Mesendoderm (in vitro differentiated cells): ENCODE data around the gene USP49.

Experiments
- DNase-seq: peaks from one replicate; pipeline ENCODE4 v3.0.0; 2013
- H2AK5ac ChIP-seq: 2 replicates; pipeline ENCODE4 v1.6.1; 2013; ENCODE audit warnings: low read length, inconsistent platforms
- H2BK120ac ChIP-seq: 2 replicates; pipeline ENCODE4 v1.6.1; 2013; ENCODE audit warnings: low read depth, mild to moderate bottlenecking, low read length, moderate library complexity, mixed read lengths
- H2BK15ac ChIP-seq: replicated peaks from 2 replicates; pipeline ENCODE4 v1.6.1; 2013; ENCODE audit warnings: low read depth, mild to moderate bottlenecking, moderate library complexity
- H2BK5ac ChIP-seq: 2 replicates; pipeline ENCODE4 v1.6.1; 2013; ENCODE audit warnings: low read length, inconsistent platforms
- H3K18ac ChIP-seq: 2 replicates; pipeline ENCODE4 v1.6.1; 2013; ENCODE audit warnings: mild to moderate bottlenecking, low read length, mixed read lengths
- H3K23ac ChIP-seq: one replicate; pipeline ENCODE4 v1.6.1; 2013; ENCODE audit warnings: low read length
- H3K27ac ChIP-seq: 2 replicates; pipeline ENCODE4 v1.5.1; 2013; ENCODE audit warnings: low read depth, mild to moderate bottlenecking, inconsistent platforms, low read length, moderate library complexity
- H3K27me3 ChIP-seq: 2 replicates; pipeline ENCODE4 v1.6.1; 2013; ENCODE audit warnings: low read length, control low read depth, mild to moderate bottlenecking, inconsistent platforms; ENCODE audit not compliant: insufficient read depth, poor library complexity
- H3K36me3 ChIP-seq: 2 replicates; pipeline ENCODE4 v1.6.1; 2013; ENCODE audit warnings: low read length, inconsistent platforms; ENCODE audit not compliant: control insufficient read depth, insufficient read depth
- H3K4ac ChIP-seq: one replicate; pipeline ENCODE4 v1.6.1; 2013; ENCODE audit warnings: low read depth, mild to moderate bottlenecking, low read length, moderate library complexity
- H3K4me1 ChIP-seq: 2 replicates; pipeline ENCODE4 v1.6.1; 2013; ENCODE audit warnings: low read depth, low read length, inconsistent platforms; ENCODE audit not compliant: control insufficient read depth
- H3K4me2 ChIP-seq: 2 replicates; pipeline ENCODE4 v1.6.1; 2013; ENCODE audit warnings: low read length
- H3K4me3 ChIP-seq: 2 replicates; pipeline ENCODE4 v1.5.1; 2013; ENCODE audit warnings: mild to moderate bottlenecking, low read length
- H3K56ac ChIP-seq: one replicate; pipeline ENCODE4 v1.6.1; 2013; ENCODE audit warnings: low read length
- H3K79me1 ChIP-seq: 2 replicates; pipeline ENCODE4 v1.6.1; 2013; ENCODE audit warnings: low read length, inconsistent platforms
- H3K79me2 ChIP-seq: 2 replicates; pipeline ENCODE4 v1.6.1; 2013; ENCODE audit warnings: mild to moderate bottlenecking, low read length; ENCODE audit not compliant: control insufficient read depth, insufficient read depth
- H3K9ac ChIP-seq: 2 replicates; pipeline ENCODE4 v1.6.1; 2013; ENCODE audit warnings: low read length, inconsistent platforms
- H4K5ac ChIP-seq: one replicate; pipeline ENCODE4 v1.6.1; 2013; ENCODE audit warnings: low read length
- H4K8ac ChIP-seq: one replicate; pipeline ENCODE4 v1.6.1; 2013; ENCODE audit warnings: low read depth, mild to moderate bottlenecking, control low read depth, low read length, moderate library complexity
- WGBS: extraction: QIAGEN DNeasy Blood & Tissue Kit; methylation state at CpG from one replicate; pipeline ENCODE4 v1.1.7; 2013; ENCODE audit warnings: low lambda C conversion rate, missing lambda C conversion rate; ENCODE audit not compliant: insufficient coverage; ENCODE audit errors: extremely low coverage; 5-methylcytosine and 5-hydroxymethylcytosine counted together

Gene USP49

DNA sequence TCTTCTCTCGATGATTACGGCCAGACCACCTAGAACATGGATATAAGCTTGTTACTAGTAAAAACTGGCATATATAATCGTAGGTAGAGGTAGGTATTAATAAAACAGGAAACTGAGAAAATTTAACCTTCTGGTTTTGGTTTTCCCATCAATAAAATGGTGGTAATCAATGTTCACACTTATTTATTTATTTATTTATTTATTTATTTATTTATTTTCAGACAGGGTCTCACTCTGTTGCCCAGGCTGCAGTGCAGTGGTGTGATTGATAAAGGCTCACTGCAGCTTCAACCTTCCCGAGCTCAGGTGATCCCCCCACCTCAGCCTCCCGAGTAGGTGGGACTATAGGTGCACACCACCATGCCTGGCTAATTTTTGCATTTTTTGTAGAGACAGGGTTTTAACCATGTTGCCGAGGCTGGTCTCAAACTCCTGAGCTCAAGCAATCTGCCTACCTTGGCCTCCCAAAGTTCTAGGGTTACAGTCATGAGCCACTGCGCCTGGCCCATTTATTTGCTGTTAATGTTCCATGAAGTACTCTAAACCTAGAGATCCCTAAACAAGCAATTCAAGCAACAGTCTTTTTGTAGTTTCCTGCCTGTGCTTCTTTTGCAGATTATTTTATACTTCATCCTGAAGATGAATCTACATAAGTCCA, 96.1 kb downstream of the USP49 start:
- no peaks in the 10 kb centered on the region for H3K79me1 ChIP-seq
- H3K4me2 ChIP-seq, result no peak overlapping the region
- H3K79me2 ChIP-seq, result no peaks in the 10 kb centered on the region
- H3K27ac ChIP-seq, result no peak overlapping the region
- H2BK15ac ChIP-seq, result no peak overlapping the region
- no peak overlapping the region for H4K5ac ChIP-seq
- no peak overlapping the region for H3K4ac ChIP-seq
- no peak for DNase-seq
- no peak overlapping the region for H2BK5ac ChIP-seq
- H2BK120ac ChIP-seq, result no peak overlapping the region
- H3K36me3 ChIP-seq, result no peaks in the 10 kb centered on the region
- no peak overlapping the region for H4K8ac ChIP-seq
- WGBS, result no CpG with 5 or more reads among the region's 7 CpGs
- no peak overlapping the region for H3K23ac ChIP-seq
- H3K27me3 ChIP-seq, result no peaks in the 10 kb centered on the region
- H3K4me3 ChIP-seq, result no peak overlapping the region
- no peak overlapping the region for H2AK5ac ChIP-seq
- no peaks in the 10 kb centered on the region for H3K4me1 ChIP-seq
- H3K9ac ChIP-seq, result no peak overlapping the region
- no peak overlapping the region for H3K18ac ChIP-seq
- no peak overlapping the region for H3K56ac ChIP-seq

DNA sequence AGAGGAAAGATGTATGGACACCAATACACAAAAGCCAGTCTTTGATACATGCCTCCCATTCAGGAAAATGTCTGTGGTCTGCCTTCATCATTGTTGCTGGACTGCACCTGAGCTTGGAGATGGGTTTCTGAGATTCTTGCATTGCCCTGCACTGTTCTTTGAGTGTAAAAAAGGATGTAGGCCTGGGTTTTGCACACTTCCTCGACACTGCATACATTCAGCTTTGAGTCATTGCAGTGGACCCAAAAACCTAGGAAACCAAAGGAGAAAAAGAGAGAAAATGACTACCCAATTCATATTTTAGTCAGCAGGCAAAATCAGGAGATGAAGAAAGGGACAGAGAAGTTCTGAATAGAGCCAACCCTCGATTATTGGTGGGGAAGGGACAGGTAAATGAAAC, 98.7 kb downstream of the USP49 start:
- Histone ChIP-seq H3K18ac (no peak overlapping the region), H2BK5ac (no peak overlapping the region), H3K4me2 (no peak overlapping the region), H3K4me3 (no peak overlapping the region), H3K79me2 (no peaks in the 10 kb centered on the region), H3K79me1 (no peaks in the 10 kb centered on the region), H2AK5ac (no peak overlapping the region), H3K27me3 (no peaks in the 10 kb centered on the region), H3K36me3 (no peaks in the 10 kb centered on the region), H3K9ac (no peak overlapping the region), H3K56ac (no peak overlapping the region), H3K4me1 (no peaks in the 10 kb centered on the region), H2BK120ac (no peak overlapping the region), H4K8ac (no peak overlapping the region), H3K23ac (no peak overlapping the region), H2BK15ac (no peak overlapping the region), H4K5ac (no peak overlapping the region), H3K27ac (no peak overlapping the region), H3K4ac (no peak overlapping the region)
- DNase-seq, result no peak
- no CpG with 5 or more reads among the region's 2 CpGs for WGBS

DNA sequence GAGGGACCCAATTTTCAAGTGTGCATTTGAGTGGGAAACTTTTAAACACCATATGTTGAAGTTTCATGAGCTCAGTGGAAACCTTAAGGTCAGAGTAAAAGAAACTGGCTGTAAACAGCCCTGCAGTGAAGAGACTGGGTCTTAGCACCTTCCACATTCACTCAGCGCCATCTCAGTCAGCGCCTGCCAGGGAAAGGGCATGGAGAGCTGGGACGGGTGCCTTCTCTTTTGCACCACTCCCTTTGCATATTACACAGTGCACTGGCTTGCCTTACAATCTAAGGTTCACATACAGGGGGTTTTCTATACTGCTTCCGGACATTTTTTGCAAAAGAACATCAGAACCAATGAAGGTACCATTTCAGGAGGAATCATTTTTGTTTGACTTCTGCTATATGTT, 103.2 kb downstream of the USP49 start:
- Histone ChIP-seq H3K36me3 (peaks cover 7% of the 10 kb centered on the region), H2BK5ac (no peak overlapping the region), H2BK120ac (no peak overlapping the region), H3K27ac (no peak overlapping the region), H2AK5ac (no peak overlapping the region), H3K4ac (no peak overlapping the region), H3K4me1 (no peaks in the 10 kb centered on the region), H3K56ac (no peak overlapping the region), H3K23ac (no peak overlapping the region), H3K18ac (no peak overlapping the region), H3K4me3 (no peak overlapping the region), H3K9ac (no peak overlapping the region), H3K79me1 (peaks cover 9% of the 10 kb centered on the region), H2BK15ac (no peak overlapping the region), H3K27me3 (no peaks in the 10 kb centered on the region), H4K5ac (no peak overlapping the region), H3K79me2 (peaks cover 7% of the 10 kb centered on the region), H3K4me2 (no peak overlapping the region), H4K8ac (no peak overlapping the region)
- DNase-seq, result no peak
- WGBS, result no CpG with 5 or more reads among the region's 4 CpGs

DNA sequence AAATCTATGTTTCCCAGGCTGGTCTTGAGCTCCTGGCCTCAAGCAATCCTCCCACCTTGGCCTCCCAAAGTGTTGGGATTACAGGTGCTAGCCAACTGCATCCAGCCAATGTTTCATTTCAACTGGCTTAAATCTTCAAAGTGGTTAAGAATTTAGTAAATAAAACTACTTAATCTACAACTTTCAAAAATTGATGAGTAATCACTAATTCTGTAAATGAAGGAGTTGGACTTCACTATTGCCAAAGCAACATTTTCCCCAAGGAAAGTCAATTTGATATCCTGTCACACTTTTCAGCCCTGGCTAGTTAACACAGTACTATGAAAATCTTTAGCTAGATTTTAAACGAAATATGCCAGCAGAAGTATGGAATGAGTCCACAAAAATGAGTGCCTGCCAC, 103.9 kb downstream of the USP49 start:
- Histone ChIP-seq H3K4me2 (no peak overlapping the region), H3K36me3 (peaks cover 7% of the 10 kb centered on the region), H3K4me3 (no peak overlapping the region), H3K18ac (no peak overlapping the region), H2AK5ac (no peak overlapping the region), H3K56ac (no peak overlapping the region), H4K5ac (no peak overlapping the region), H4K8ac (no peak overlapping the region), H2BK15ac (no peak overlapping the region), H3K79me1 (peaks cover 9% of the 10 kb centered on the region), H2BK120ac (no peak overlapping the region), H3K23ac (no peak overlapping the region), H3K4me1 (no peaks in the 10 kb centered on the region), H3K4ac (no peak overlapping the region), H3K27me3 (no peaks in the 10 kb centered on the region), H3K9ac (no peak overlapping the region), H3K79me2 (peaks cover 7% of the 10 kb centered on the region), H2BK5ac (no peak overlapping the region), H3K27ac (no peak overlapping the region)
- no CpG with 5 or more reads among the region's 1 CpG for WGBS
- DNase-seq, result no peak

DNA sequence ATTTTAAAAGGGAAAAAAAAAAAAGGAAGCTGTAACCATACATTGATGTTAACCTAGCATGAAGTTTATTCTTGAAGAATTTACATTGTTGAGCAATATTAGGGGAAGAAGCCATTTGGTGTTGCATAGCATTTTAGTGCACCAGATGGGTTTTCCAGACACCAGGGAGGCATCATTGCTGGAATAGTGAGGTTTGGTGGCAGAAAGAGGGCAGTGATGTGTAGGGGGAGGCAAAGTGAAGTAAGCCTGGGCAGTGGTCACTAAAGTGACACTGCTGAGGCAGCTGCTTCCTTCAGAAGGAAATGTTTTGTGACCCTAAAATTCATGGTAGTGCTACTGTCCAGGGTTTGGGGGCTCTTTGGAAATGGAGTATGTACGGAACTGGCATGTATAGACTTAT, 105.1 kb downstream of the USP49 start:
- H2BK15ac ChIP-seq, result no peak overlapping the region
- no peak for DNase-seq
- H3K56ac ChIP-seq, result no peak overlapping the region
- no peak overlapping the region for H3K4me2 ChIP-seq
- no peak overlapping the region for H2BK120ac ChIP-seq
- H3K18ac ChIP-seq, result no peak overlapping the region
- no peak overlapping the region for H3K4me3 ChIP-seq
- no peak overlapping the region for H4K8ac ChIP-seq
- H3K9ac ChIP-seq, result no peak overlapping the region
- no peak overlapping the region for H2BK5ac ChIP-seq
- no peak overlapping the region for H3K27ac ChIP-seq
- no CpG with 5 or more reads among the region's 1 CpG for WGBS
- no peak overlapping the region for H4K5ac ChIP-seq
- peaks cover 7% of the 10 kb centered on the region for H3K79me2 ChIP-seq
- no peak overlapping the region for H3K23ac ChIP-seq
- H3K27me3 ChIP-seq, result peaks cover 4% of the 10 kb centered on the region
- peaks cover 7% of the 10 kb centered on the region for H3K36me3 ChIP-seq
- no peaks in the 10 kb centered on the region for H3K4me1 ChIP-seq
- H3K79me1 ChIP-seq, result peaks cover 9% of the 10 kb centered on the region
- no peak overlapping the region for H2AK5ac ChIP-seq
- H3K4ac ChIP-seq, result no peak overlapping the region

DNA sequence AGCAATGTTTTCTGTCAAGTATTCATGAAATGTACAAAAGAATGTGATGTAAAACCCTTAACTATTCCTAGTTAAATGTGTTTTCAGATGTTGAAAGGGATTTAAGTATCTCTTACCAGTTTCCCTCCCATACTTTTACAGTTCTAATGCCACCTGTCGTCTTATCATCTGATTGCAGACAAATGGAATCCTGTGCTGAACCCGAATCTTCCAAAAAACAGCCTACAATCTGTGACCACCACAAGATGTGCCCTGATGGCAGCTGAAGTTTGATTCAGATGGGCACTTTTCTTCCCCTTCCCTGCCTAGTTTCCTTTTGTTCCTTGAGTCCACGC, 105.8 kb downstream of the USP49 start:
- H2BK5ac ChIP-seq, result no peak overlapping the region
- no peak overlapping the region for H4K5ac ChIP-seq
- H3K4me3 ChIP-seq, result no peak overlapping the region
- no peak overlapping the region for H3K27ac ChIP-seq
- H3K9ac ChIP-seq, result no peak overlapping the region
- H3K18ac ChIP-seq, result no peak overlapping the region
- no peak overlapping the region for H3K4me2 ChIP-seq
- H2BK120ac ChIP-seq, result no peak overlapping the region
- no peak overlapping the region for H3K23ac ChIP-seq
- no peaks in the 10 kb centered on the region for H3K4me1 ChIP-seq
- no peak for DNase-seq
- no peak overlapping the region for H3K56ac ChIP-seq
- no peak overlapping the region for H2BK15ac ChIP-seq
- H3K27me3 ChIP-seq, result peaks cover 5% of the 10 kb centered on the region
- H2AK5ac ChIP-seq, result no peak overlapping the region
- H3K4ac ChIP-seq, result no peak overlapping the region
- H3K36me3 ChIP-seq, result peaks cover 7% of the 10 kb centered on the region
- no peak overlapping the region for H4K8ac ChIP-seq
- H3K79me1 ChIP-seq, result peaks cover 9% of the 10 kb centered on the region
- whole genome bisulfite sequencing, result no CpG with 5 or more reads among the region's 3 CpGs
- H3K79me2 ChIP-seq, result peaks cover 7% of the 10 kb centered on the region
